SHP77 treated with DMSO at 0.1 percent for 48 hours (cell line): ENCODE measurements around the gene LARGE2.

Experiments
- DNase-seq: peaks from one replicate; lab custom pipeline; 2025; lab: John Stamatoyannopoulos, UW

LARGE2 gene

DNA sequence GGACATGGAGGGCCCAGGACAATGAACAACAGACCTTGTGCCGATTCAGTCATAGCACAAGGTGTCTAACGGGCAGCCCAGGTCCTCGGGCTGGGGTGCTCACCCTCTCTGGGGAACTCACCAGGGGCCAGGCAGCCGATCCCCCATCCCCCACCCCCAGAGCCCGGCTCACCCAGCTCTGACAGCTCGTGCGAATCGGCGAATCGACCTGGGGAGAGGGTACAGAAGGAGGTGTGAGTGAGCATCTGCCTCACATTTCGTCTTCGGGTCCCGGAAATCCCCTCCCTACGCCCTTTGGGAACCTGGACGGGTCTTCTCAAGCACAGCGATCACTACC is 5.2 kb upstream of the LARGE2 start:
- DNase-seq, result no peak

DNA sequence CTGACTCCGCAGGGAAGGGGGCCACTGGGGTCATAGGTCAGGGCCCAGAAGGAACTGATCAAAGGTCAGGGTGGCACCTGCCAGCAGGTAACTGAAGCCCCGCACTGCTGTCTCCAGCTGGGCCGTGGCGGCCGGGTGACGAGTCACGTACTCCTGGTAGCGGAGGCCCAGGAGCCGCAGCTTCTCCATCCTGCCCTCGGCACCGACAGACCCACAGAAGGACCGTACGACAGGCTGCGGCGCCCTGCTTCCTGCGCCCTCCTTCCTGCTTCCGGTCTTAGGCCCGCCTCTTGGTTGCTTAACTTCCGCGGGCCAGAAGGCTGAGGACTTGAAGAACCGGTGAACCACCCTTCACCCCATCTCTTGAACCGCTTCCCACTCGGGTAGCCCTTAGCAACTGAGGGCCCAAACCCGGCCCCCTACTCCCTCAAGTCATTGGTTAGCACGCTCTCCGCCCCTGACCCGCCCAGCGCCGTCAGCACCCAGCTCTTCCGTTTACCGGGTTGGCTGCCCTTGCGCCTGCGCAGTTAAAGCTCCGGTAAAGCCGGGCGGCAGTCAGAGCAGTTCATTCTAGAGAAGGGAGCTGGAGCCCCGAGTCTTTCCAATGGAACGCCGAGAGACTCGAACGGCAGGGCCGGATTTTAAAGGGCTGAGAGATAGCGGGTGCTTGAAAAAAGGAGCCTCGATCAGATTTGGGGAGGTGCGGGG is 4.7 kb upstream of the LARGE2 start, which contains the start of gene PEX16:
TSS of gene PEX16 (minus strand) at position 255 of the 708 bp plus-strand sequence. CDS start at position 189, 66 bp downstream.
- DNase-seq, result peak; percentile 98

- DNase-seq, result peak; percentile 84
Observed at GRCh38 chr11:45918331-45918941, 4.0 kb upstream of the LARGE2 start.

DNA sequence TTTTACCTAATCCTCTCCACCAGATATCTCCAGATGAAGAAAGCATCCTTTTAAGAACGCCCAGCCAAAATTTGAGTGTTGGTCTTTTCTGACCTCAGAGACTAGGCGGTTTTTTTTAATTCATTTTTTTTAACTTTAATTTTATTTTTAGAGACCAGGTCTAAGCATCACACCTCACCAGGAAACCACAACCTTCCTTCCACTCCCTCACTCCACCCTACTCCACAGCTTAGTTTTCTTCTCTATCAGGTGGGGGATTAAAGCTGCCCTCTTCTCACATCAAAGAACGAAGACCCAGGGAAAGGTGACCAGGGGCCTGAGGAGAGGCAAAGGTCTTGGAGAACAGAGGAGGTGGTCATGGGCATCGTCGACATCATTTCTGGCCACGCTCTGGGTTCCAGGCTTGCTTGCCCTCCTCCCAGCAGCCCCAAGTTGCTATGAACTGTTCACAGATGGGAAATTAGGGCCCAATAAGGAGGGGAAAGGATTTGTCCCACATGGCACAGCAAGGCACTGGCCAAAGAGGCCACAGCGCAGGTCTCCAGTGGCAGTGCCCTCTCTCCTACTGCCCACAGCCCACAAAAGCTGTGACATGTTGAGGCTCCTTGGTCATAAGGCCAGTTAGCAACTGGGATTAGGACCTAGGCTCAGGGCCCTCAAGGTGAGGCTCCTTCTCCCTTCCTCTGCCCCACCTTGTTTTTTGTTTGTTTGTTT is 3.3 kb upstream of the LARGE2 start:
- DNase-seq, result no peak

GRCh38 chr11:45919806-45920530 is 2.5 kb upstream of the LARGE2 start:
- no peak for DNase-seq

GRCh38 chr11:45920531-45921477 is 1.7 kb upstream of the LARGE2 start:
- no peak for DNase-seq

DNA sequence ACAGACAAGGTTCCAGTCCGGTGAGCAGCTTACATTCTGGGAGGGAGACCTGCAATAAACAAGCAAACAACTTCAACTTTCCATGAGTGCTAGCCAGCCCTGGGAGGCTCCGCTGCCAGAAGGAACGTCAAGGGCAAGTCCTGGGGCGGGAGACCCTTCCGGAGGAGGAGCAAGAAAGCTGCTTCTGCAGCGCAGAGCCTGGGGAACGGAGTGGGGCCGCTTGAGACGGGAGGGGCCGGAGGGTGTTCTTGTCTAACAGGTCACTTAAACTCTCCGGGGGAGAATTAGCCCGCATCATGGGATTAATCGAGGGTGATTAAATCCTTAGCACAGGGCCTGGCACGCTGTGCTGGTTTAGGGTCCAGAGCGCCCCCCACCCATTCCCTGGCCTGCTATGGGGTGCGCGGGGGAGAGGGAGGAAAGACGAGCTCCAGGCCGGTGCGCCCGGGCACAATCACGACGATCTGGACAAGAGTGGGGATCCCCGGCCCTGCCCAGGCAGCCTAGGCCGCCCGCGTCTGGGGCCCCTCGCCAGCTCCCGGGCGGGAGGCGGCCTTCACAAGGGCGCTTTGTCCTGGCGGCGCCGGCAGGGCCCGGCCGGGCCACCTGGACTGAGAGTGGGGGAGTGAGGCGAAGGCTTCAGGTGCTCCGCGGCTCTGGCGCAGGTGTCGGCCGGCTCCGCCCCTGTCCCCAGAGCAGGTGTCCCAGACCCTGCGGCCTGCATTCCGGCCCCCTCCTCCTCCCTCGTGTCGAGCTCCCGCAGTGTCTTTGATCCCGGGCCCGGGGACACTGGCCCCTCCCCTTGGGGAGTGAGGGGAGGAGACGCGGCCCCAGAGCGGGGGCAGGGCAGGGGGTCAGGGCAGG is 663 bp upstream of the LARGE2 start:
- no peak for DNase-seq

GRCh38 chr11:45924036-45924915 is 1.8 kb downstream of the LARGE2 start:
- no peak for DNase-seq

DNA sequence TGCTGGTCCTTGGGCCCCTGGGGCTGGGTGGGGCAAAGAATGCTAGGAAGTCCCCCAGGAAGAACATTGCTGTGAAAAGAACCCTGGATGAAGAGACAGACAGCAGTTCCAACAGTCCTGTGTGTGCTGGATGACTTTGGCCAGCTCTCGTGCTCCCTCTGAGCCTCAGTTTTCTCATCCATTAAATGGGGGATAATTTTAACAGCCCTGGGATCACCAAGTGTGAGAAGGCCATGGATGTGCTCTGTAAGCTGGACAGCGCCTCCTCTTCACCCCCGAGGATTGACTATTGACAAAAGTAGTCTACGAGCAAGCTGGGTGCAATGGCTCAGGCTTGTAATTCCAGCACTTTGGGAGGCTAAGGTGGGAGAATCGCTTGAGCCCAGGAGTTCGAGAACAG is 2.5 kb downstream of the LARGE2 start:
- DNase-seq, result no peak

- DNase-seq, result no peak
Observed at GRCh38 chr11:45925550-45925949, 3.1 kb downstream of the LARGE2 start.

DNA sequence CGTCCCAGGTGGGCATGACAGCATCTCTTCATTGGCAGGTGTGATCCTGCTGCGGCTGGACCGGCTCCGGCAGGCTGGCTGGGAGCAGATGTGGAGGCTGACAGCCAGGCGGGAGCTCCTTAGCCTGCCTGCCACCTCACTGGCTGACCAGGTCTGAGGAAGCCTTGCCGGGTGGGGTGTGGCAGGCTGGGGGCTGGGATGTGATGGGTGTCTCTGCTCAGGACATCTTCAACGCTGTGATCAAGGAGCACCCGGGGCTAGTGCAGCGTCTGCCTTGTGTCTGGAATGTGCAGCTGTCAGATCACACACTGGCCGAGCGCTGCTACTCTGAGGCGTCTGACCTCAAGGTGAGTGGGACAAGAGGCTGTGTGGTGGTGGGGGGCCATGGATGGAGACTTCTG is 3.5 kb downstream of the LARGE2 start:
- DNase-seq, result no peak

DNA sequence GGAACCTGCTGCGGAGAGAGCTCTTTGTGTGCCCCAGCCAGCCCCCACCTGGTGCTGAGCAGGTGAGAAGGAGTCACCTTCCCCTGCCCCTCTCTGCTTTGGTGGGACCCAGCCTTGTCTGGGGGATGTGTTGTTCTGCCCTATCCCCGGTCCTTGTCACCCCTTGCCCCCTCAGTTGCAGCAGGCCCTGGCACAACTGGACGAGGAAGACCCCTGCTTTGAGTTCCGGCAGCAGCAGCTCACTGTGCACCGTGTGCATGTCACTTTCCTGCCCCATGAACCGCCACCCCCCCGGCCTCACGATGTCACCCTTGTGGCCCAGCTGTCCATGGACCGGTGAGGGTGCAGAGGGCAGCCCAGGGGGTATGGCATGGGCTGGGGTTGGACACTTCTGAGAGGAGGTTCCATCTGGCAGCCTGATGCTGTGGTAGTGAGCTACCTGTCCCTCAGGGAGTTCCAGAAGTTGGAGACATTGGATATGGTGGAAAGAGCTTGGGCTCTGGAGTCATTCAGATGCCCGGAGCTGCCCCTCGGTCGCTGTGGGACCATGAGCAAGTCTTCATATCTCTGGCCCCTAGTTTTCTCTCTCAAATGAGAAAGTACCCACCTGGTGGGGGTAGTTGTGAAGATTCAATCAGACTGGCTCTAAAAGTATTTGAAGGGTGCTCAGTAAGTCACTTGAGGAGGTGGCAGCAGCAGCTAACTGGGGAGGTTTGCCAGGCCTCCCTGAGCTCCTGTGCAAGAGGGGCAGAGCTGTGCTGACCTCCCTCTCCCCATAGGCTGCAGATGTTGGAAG is 4.3 kb downstream of the LARGE2 start:
- no peak for DNase-seq

DNA sequence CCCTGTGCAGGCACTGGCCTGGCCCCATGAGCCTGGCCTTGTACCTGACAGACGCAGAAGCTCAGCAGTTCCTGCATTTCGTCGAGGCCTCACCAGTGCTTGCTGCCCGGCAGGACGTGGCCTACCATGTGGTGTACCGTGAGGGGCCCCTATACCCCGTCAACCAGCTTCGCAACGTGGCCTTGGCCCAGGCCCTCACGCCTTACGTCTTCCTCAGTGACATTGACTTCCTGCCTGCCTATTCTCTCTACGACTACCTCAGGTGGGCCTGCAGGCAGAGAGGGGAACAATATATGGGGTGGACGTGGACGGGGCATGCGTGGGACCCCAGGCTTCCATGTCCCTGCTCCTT is 4.9 kb downstream of the LARGE2 start:
- DNase-seq, result no peak

GRCh38 chr11:45927684-45928413 is 5.4 kb downstream of the LARGE2 start:
- no peak for DNase-seq

DNA sequence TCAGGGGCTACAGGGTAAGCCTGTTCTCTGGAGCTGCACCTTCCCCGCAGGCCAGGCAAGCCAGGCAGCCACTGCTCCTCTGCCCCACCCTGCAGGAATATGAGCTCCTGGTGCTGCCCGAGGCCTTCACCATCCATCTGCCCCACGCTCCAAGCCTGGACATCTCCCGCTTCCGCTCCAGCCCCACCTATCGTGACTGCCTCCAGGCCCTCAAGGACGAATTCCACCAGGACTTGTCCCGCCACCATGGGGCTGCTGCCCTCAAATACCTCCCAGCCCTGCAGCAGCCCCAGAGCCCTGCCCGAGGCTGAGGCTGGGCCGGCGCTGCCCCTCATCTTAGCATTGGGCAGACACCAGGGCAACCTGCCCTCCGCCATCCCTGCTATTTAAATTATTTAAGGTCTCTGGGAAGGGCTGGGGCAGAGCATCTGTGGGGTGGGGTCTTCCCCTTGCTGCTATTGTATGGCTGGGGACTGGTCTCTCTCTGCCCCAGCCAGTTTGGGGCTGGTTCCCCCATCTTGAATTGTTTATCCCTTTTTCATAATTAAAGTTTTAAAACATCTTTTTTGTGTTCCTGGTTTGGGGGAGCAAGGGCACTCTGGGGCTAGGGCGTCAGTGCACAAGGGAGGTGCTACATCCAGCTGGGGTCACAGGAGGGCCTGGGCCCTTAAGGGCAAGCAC is 6.2 kb downstream of the LARGE2 start:
- DNase-seq, result no peak

- DNase-seq, result no peak
Observed at GRCh38 chr11:45929486-45930030, 7.1 kb downstream of the LARGE2 start.
